GM18499 (cell line): ENCODE results near the gene IRF2BP2.
"Not testable (repeated sequence)": the region's sequence is repeated elsewhere in the genome, so short reads cannot be mapped to it uniquely, and the experiment has no call there.

Experiments used
- ATAC-seq: cut with Tn5 transposase; IDR thresholded peaks from one replicate; pipeline ENCODE4 v1.9.1; 2021; ENCODE audit warnings: moderate number of reproducible peaks; ENCODE audit not compliant: insufficient read depth, unreplicated experiment

IRF2BP2 gene

GRCh38 chr1:234634922-234635321, 24.9 kb upstream of the IRF2BP2 start:
- not testable (repeated sequence) for ATAC-seq

GRCh38 chr1:234634387-234634786, 24.4 kb upstream of the IRF2BP2 start:
- ATAC-seq = no peak

GRCh38 chr1:234633246-234634003, 23.4 kb upstream of the IRF2BP2 start:
- ATAC-seq = no peak

- no peak for ATAC-seq
Observed at GRCh38 chr1:234632225-234632624, 22.2 kb upstream of the IRF2BP2 start.

- ATAC-seq = no peak
Observed at GRCh38 chr1:234631721-234632125, 21.7 kb upstream of the IRF2BP2 start.

GRCh38 chr1:234629026-234629425, 19.0 kb upstream of the IRF2BP2 start:
- ATAC-seq = no peak

GRCh38 chr1:234628089-234628488, 18.1 kb upstream of the IRF2BP2 start:
- no peak for ATAC-seq

GRCh38 chr1:234627009-234627950, 17.3 kb upstream of the IRF2BP2 start:
- no peak for ATAC-seq

GRCh38 chr1:234626391-234626790, 16.4 kb upstream of the IRF2BP2 start:
- ATAC-seq = no peak

GRCh38 chr1:234624724-234625117, 14.7 kb upstream of the IRF2BP2 start:
- no peak for ATAC-seq

GRCh38 chr1:234621657-234622335, 11.8 kb upstream of the IRF2BP2 start:
- ATAC-seq = no peak

- no peak for ATAC-seq
Observed at GRCh38 chr1:234621127-234621468, 11.1 kb upstream of the IRF2BP2 start.

GRCh38 chr1:234620272-234621126, 10.5 kb upstream of the IRF2BP2 start:
- no peak for ATAC-seq

- no peak for ATAC-seq
Observed at GRCh38 chr1:234619794-234620247, 9.8 kb upstream of the IRF2BP2 start.

GRCh38 chr1:234619071-234619480, 9.1 kb upstream of the IRF2BP2 start:
- ATAC-seq = no peak

GRCh38 chr1:234618737-234619049, 8.7 kb upstream of the IRF2BP2 start:
- ATAC-seq = no peak

GRCh38 chr1:234617986-234618736, 8.2 kb upstream of the IRF2BP2 start:
- no peak for ATAC-seq

GRCh38 chr1:234617131-234617985, 7.4 kb upstream of the IRF2BP2 start:
- ATAC-seq = no peak
